NB4 (cell line): Measurements from ENCODE around the gene POLE3.

Experiments used
- DNase-seq: peaks from one replicate; pipeline ENCODE4 v3.0.0; 2010; ENCODE audit warnings: low read depth
- H3K4me3 ChIP-seq: one replicate; pipeline ENCODE4 v1.5.1; 2011; ENCODE audit warnings: mild to moderate bottlenecking, low read depth, low read length, moderate library complexity
- MYC ChIP-seq: IDR thresholded peaks from 2 replicates; pipeline ENCODE4 v1.6.1; 2011; ENCODE audit warnings: low read depth, low read length
- POLR2A ChIP-seq: IDR thresholded peaks from 2 replicates; pipeline ENCODE4 v1.6.1; 2011; ENCODE audit warnings: mild to moderate bottlenecking; ENCODE audit not compliant: insufficient read length; ENCODE audit errors: extremely low read depth
- TF ChIP-seq, protein P1 (sequence below): IDR thresholded peaks from 2 replicates; pipeline ENCODE4 v1.6.1; 2011; ENCODE audit warnings: low read depth, low read length
- TF ChIP-seq, protein P2 (sequence below): IDR thresholded peaks from one replicate; pipeline ENCODE4 v1.5.1; 2012; ENCODE audit warnings: low read depth, low read length

POLE3 gene

DNA sequence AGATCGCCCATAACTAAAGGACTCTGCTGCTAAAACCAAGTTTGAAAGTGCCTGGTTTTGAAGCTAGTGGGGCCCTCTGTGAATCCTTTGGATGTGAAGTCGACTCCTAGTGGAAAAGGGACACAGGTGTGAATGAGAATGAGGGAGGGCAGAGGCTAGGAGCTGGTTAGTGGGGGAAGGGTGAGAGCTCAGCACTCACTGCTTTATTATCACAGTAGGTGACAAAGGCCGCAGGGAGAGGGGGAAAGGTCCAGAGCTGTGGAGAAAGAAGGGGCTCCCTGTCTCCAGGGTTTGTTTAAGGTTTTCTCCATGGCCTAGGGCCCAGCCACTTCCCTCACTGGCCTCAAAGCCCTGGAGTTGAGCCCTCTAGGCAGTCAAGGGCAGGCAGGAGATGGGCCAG is 37.2 kb downstream of the POLE3 start:
- TF ChIP-seq, protein P1, sequence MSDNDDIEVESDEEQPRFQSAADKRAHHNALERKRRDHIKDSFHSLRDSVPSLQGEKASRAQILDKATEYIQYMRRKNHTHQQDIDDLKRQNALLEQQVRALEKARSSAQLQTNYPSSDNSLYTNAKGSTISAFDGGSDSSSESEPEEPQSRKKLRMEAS: no peak
- TF ChIP-seq MYC: no peak
- TF ChIP-seq, protein P2, sequence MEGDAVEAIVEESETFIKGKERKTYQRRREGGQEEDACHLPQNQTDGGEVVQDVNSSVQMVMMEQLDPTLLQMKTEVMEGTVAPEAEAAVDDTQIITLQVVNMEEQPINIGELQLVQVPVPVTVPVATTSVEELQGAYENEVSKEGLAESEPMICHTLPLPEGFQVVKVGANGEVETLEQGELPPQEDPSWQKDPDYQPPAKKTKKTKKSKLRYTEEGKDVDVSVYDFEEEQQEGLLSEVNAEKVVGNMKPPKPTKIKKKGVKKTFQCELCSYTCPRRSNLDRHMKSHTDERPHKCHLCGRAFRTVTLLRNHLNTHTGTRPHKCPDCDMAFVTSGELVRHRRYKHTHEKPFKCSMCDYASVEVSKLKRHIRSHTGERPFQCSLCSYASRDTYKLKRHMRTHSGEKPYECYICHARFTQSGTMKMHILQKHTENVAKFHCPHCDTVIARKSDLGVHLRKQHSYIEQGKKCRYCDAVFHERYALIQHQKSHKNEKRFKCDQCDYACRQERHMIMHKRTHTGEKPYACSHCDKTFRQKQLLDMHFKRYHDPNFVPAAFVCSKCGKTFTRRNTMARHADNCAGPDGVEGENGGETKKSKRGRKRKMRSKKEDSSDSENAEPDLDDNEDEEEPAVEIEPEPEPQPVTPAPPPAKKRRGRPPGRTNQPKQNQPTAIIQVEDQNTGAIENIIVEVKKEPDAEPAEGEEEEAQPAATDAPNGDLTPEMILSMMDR: no peak
- no peak for TF ChIP-seq POLR2A
- no peak for DNase-seq
- H3K4me3 ChIP-seq: no peak overlapping the region

DNA sequence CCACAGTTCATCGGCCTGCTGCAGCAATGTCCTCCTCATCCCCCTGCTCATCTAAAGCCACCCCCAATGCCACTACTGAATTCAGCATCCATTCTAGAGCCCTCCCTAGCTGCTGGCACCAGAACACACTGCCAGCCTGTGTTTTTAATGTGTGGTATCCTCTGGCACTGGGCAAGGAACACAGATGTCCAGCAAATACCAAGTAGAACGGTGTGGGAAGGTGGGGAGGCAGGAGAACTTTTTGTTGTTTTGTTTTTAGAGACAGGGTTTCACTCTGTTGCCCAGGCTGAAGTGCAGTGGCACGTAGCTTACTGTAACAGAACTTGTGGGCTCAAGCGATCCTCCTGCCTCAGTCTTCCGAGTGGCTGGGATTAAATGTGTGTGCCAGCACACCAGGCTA is 38.4 kb downstream of the POLE3 start:
- no peak overlapping the region for H3K4me3 ChIP-seq
- TF ChIP-seq, protein P2: no peak
- TF ChIP-seq, protein P1: no peak
- no peak for TF ChIP-seq POLR2A
- no peak for DNase-seq

DNA sequence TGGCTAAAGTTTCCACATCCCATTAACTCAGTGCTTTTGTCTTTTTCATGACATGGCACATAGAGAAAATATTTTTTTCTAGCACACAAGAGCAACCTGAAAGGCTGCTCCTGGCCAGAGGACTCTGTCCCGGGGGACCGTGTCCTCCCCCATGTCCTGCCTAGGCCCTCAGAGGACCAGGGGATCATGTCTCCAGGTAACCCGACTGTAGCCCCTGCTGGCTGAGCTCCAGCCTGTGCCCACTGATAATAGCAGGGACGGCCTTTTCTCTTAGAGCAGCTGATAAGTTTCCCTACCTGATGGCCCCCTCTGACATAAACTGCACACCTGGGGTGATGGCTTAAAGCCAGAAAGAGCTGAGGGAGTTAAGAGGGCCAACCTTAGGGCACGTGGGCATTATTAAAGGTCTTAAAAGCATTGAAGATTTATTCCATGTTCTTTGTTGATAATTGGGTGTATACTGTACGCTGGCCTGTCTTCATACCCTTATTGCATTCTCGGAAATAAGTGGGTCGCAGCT is 39.6 kb downstream of the POLE3 start:
- H3K4me3 ChIP-seq: no peak overlapping the region
- no peak for DNase-seq
- TF ChIP-seq MYC (no peak), POLR2A (no peak)
- TF ChIP-seq, protein P1: no peak
- TF ChIP-seq, protein P2: no peak

DNA sequence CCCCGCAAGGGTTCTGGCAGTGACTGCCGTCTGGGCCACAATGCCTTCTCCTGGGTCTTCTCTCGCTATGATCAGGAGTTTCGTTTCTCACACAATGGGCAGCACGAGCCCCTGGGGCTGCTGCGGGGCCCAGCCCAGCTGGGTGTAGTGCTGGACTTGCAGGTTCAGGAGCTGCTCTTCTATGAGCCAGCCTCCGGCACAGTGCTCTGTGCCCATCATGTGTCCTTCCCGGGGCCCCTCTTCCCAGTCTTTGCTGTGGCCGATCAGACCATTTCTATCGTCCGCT is 40.7 kb downstream of the POLE3 start:
- no peak for DNase-seq
- TF ChIP-seq, protein P1: no peak
- TF ChIP-seq MYC (no peak), POLR2A (no peak)
- TF ChIP-seq, protein P2: no peak
- no peak overlapping the region for H3K4me3 ChIP-seq

DNA sequence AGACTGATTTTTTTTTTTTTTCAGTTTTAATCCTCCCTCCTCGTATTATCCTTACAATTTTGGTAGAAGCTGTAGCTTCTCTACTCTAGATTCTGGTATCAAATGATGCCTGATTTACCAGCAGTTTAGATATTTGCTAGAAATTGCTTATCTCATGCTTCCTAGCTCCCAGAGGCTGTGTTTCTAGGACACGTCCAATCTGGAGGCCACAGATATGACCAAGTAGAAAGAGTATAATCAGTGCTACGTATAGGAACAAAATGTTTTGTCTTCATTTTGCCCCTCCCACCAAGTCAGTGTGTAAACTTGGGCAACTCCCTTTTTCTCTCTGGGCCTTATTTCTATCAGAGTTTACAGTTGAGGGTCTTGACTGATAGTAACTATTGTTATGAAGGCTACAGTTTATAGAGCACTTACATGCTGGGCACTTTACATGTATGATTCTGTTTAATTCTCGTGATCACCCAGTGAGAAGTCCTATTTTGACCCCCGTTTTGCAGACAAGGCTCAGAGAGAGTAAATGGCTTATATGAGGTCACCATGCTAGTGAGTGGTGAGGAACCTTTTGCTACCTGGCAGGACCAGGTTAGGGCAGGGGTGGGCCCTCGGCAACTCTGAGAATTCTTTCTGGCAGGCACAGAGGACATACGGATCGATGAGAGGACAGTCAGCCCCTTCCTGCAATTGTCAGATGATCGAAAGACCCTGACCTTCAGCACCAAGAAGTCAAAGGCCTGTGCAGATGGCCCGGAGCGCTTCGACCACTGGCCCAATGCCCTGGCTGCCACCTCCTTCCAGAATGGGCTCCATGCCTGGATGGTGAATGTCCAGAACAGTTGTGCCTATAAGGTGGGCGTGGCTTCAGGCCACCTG is 41.3 kb downstream of the POLE3 start:
- H3K4me3 ChIP-seq: no peak overlapping the region
- TF ChIP-seq, protein P2: no peak
- TF ChIP-seq, protein P1: no peak
- no peak for TF ChIP-seq MYC
- DNase-seq: no peak
